Fibroblast of lung (primary cell): ENCODE measurements around the gene ITGB8. TPM values are rescaled to one million over a fixed set of nuclear protein-coding genes. Genes with fewer than 3 reads are reported as not detected.

Source experiments
- DNase-seq, 2 donors: peaks; one replicate each; pipeline versions ENCODE4 v3.0.0 to v3.0.0-alpha.2; 2010; ENCODE audit warnings: low read depth in 2 of 2
- H2AFZ ChIP-seq: 2 replicates; pipeline ENCODE4 v1.5.1; 2012; ENCODE audit warnings: low read length, control low read depth, inconsistent platforms
- H3K27ac ChIP-seq: 2 replicates; pipeline ENCODE4 v1.5.1; 2011; ENCODE audit warnings: low read length, control low read depth; ENCODE audit not compliant: insufficient read depth
- H3K27me3 ChIP-seq: 2 replicates; pipeline ENCODE4 v1.5.1; 2011; ENCODE audit warnings: mild to moderate bottlenecking, low read length; ENCODE audit not compliant: control insufficient read depth, insufficient read depth
- H3K36me3 ChIP-seq: 2 replicates; pipeline ENCODE4 v1.5.1; 2011; ENCODE audit warnings: low read length; ENCODE audit not compliant: control insufficient read depth, insufficient read depth
- H3K4me1 ChIP-seq: 2 replicates; pipeline ENCODE4 v1.5.1; 2011; ENCODE audit warnings: low read length; ENCODE audit not compliant: control insufficient read depth, insufficient read depth; ENCODE audit errors: extremely low read depth
- H3K4me2 ChIP-seq: 2 replicates; pipeline ENCODE4 v1.5.1; 2011; ENCODE audit warnings: low read length, control low read depth; ENCODE audit not compliant: insufficient read depth; ENCODE audit errors: extremely low read depth
- H3K4me3 ChIP-seq, 4 experiments: fragments of 200-600 bp in 1 of 4; sonication (generic) in 1 of 4; replicated peaks in 1 of 4; 2 replicates each; pipeline ENCODE4 v1.5.1; 2011 to 2016; ENCODE audit warnings: low read length in 4 of 4, low read depth in 3 of 4, mild to moderate bottlenecking in 3 of 4, control low read depth in 2 of 4, inconsistent platforms in 1 of 4, mixed read lengths in 1 of 4; ENCODE audit not compliant: insufficient read depth in 1 of 4; ENCODE audit errors: control extremely low read depth in 1 of 4
- H3K79me2 ChIP-seq: 2 replicates; pipeline ENCODE4 v1.5.1; 2012; ENCODE audit warnings: mild to moderate bottlenecking, low read length, inconsistent platforms; ENCODE audit not compliant: control insufficient read depth, insufficient read depth
- H3K9ac ChIP-seq: 2 replicates; pipeline ENCODE4 v1.5.1; 2011; ENCODE audit warnings: mild to moderate bottlenecking, low read length, control low read depth; ENCODE audit not compliant: insufficient read depth
- H3K9me3 ChIP-seq: 2 replicates; pipeline ENCODE4 v1.5.1; 2012; ENCODE audit warnings: low read depth, low read length; ENCODE audit not compliant: control insufficient read depth, insufficient read depth
- H4K20me1 ChIP-seq: 2 replicates; pipeline ENCODE4 v1.5.1; 2011; ENCODE audit warnings: low read length; ENCODE audit not compliant: control insufficient read depth, insufficient read depth; ENCODE audit errors: extremely low read depth
- CTCF ChIP-seq, 2 donors: IDR thresholded peaks in 1 of 2; conservative IDR thresholded peaks in 1 of 2; 1 replicate in 1 of 2; 2 replicates in 1 of 2; pipeline ENCODE4 v1.5.1; 2011 to 2012; ENCODE audit warnings: low read length in 2 of 2, control low read depth in 1 of 2, inconsistent platforms in 1 of 2, low read depth in 1 of 2, mild to moderate bottlenecking in 1 of 2
- EZH2 ChIP-seq: IDR thresholded peaks from 2 replicates; pipeline ENCODE4 v1.5.1; 2012; ENCODE audit warnings: low read length, control low read depth, mild to moderate bottlenecking; ENCODE audit errors: missing control alignments
- polyA minus RNA-seq: library from RNA; depleted of rRNA, polyadenylated mRNA; stranded (reverse); fragments of >200 nt; gene quantifications from 2 replicates; pipeline ENCODE4 v1.2.3, GENCODE V29; 2011; ENCODE audit warnings: low replicate concordance
- polyA plus RNA-seq, 2 donors: library from polyadenylated mRNA; depleted of rRNA in 1 of 2; stranded (reverse) in 1 of 2; unstranded in 1 of 2; fragments of >200 nt; gene quantifications; 2 replicates each; pipeline ENCODE4 v1.2.1, GENCODE V29; 2011 to 2012; ENCODE audit warnings: missing spikeins in 1 of 2
- total RNA-seq: library from RNA; depleted of rRNA; stranded (reverse); fragments of >200 nt; gene quantifications from 2 replicates; pipeline ENCODE4 v1.2.1, GENCODE V29; 2014

ITGB8 gene
- total RNA-seq (41.6 and 100 TPM in 2 replicates), polyA plus RNA-seq (3.8 and 10.8 TPM in 2 replicates), polyA minus RNA-seq (1.3 and 13.3 TPM in 2 replicates)
- 2.1 and 5.3 TPM in 2 replicates for polyA plus RNA-seq (2012)

- Histone ChIP-seq H3K9me3 (no peaks in the 10 kb centered on the region), H3K36me3 (no peaks in the 10 kb centered on the region), H3K4me1 (peaks cover 5% of the 10 kb centered on the region)
These were observed at the start of gene ITGB8 for GRCh38 chr7:20330239-20330927. Gene ITGB8, plus strand, starts transcription at chr7:20330900. Its CDS starts 907 bp downstream, at chr7:20331807.

GRCh38 chr7:20282959-20283358 is 47.7 kb upstream of the ITGB8 start:
- TF ChIP-seq EZH2: no peak
- TF ChIP-seq CTCF (conservative IDR thresholded peaks at IDR 0.05 in 1 of 2, IDR thresholded peaks at IDR 0.05 in 1 of 2; ENCODE audit: low read depth in 1 of 2, low read length in 2 of 2): no peak
- peak in 1 of 2 donors; percentile 35 for DNase-seq

More at GRCh38 chr7:20330239-20330927, at the start of gene ITGB8:
- Histone ChIP-seq H3K4me2 (peak within 1 kb of the TSS; percentile 97), H3K27ac (peak within 1 kb of the TSS; percentile 90), H4K20me1 (no peaks in the 10 kb centered on the region), H3K9ac (peak within 1 kb of the TSS; percentile 71), H3K27me3 (no peaks in the 10 kb centered on the region), H3K4me3 (peak within 1 kb of the TSS; percentile 64 to 84 (median 73)), H3K79me2 (no peaks in the 10 kb centered on the region), H2AFZ (peak within 1 kb of the TSS; percentile 55)
- peak; percentile 90 to 98 for DNase-seq
- TF ChIP-seq EZH2 (no peak), CTCF (conservative IDR thresholded peaks at IDR 0.05 in 1 of 2, IDR thresholded peaks at IDR 0.05 in 1 of 2; ENCODE audit: low read depth in 1 of 2, low read length in 2 of 2) (peak; percentile 5 to 8)

GRCh38 chr7:20283385-20283784 is 47.3 kb upstream of the ITGB8 start:
- no peak for DNase-seq
- H2AFZ ChIP-seq: no peak overlapping the region
- no peaks in the 10 kb centered on the region for H3K27me3 ChIP-seq
- H3K4me2 ChIP-seq: no peak overlapping the region
- no peaks in the 10 kb centered on the region for H3K9me3 ChIP-seq
- TF ChIP-seq EZH2 (no peak), CTCF (conservative IDR thresholded peaks at IDR 0.05 in 1 of 2, IDR thresholded peaks at IDR 0.05 in 1 of 2; ENCODE audit: low read depth in 1 of 2, low read length in 2 of 2) (no peak)
- H4K20me1 ChIP-seq: no peaks in the 10 kb centered on the region
- H3K4me3 ChIP-seq: no peak overlapping the region
- H3K36me3 ChIP-seq: no peaks in the 10 kb centered on the region
- H3K9ac ChIP-seq: no peak overlapping the region
- H3K4me1 ChIP-seq: no peaks in the 10 kb centered on the region
- H3K27ac ChIP-seq: no peak overlapping the region
- no peaks in the 10 kb centered on the region for H3K79me2 ChIP-seq

More at GRCh38 chr7:20282959-20283358, 47.7 kb upstream of the ITGB8 start:
- Histone ChIP-seq H3K9ac (no peak overlapping the region), H3K27ac (no peak overlapping the region), H3K27me3 (no peaks in the 10 kb centered on the region), H3K79me2 (no peaks in the 10 kb centered on the region), H3K4me3 (no peak overlapping the region), H3K36me3 (no peaks in the 10 kb centered on the region), H3K9me3 (no peaks in the 10 kb centered on the region), H2AFZ (no peak overlapping the region), H4K20me1 (no peaks in the 10 kb centered on the region), H3K4me1 (no peaks in the 10 kb centered on the region), H3K4me2 (no peak overlapping the region)
